NCI-H460 (cell line): ENCODE data around the gene ETFA. TPM values are rescaled to one million over a fixed set of nuclear protein-coding genes. Genes with fewer than 3 reads are reported as not detected.
"Not testable (repeated sequence)": the region's sequence is repeated elsewhere in the genome, so short reads cannot be mapped to it uniquely, and the experiment has no call there.

Experiments
- DNase-seq: peaks from one replicate; pipeline ENCODE4 v3.0.0-alpha.2; 2016; ENCODE audit warnings: low read depth; ENCODE audit errors: extremely low read depth
- total RNA-seq: library from RNA; depleted of rRNA; stranded (reverse); fragments of >200 nt; shearing (Covaris generic); gene quantifications from 2 replicates; pipeline ENCODE4 v1.2.3, GENCODE V29; 2014

ETFA gene
- total RNA-seq, 1 experiment from 2014 or later = 220 TPM

DNA sequence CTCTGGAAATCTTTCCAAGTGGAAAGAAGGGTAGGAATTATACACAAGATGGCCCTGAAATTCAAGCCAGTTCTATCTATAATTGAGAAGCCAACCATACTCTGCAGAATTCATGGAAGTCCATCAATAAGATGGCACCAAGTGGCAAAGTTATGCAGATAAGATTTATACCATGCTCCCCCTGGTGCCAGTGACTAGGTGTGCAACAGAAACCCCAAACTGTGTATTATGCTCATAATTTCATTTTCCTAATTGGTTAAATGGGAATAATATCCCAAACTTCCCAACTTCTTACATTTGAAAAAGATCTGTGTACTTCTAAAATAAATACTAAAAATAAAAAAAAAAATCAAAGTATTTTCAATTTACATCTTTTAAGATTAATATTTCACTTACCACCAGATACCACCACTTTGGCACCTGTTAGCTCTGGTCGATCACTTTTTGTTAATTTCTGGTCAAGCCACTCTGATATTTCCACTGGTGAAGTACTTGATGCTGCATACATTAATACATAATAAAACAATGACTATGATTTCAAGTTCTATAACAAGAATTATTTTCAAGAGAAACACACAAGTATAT lies 25.9 kb downstream of the ETFA start:
- DNase-seq = peak; percentile 26

DNA sequence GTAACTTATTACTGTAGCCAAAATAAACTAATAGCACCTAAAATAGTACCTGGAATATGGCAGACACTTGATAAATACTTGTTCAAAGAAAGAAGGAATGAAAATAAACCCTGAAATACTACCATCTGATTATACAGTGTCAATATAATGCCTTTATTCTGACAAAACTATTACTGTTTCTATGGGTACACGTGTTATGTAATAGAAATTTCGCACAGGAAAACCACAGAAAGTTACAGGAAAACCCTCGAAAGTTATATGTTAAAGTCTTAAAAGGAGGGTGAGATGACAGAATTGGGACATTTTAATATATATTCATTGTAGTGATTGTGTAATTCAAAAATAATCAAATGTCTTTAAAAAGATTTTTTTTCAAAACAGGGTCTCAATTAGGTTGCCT lies 28.8 kb downstream of the ETFA start:
- DNase-seq = no peak

DNA sequence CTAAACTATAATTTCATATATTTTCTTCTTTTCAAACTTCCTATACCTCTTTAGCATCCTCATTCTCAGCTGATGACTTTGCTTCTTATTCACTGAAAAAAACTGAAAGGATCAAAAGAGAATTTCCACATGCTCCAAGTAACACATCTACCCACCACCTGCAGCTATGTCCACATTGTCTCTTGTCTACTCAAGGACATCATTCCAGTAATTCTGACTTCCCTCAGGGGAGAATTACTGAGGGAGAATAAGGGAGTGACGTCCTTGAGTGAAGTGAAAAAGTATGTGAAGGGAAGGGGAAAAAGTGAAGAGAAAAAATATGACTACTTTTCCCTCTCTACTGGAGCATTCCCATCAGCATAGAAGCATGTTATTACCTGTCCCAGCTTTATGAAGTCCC lies 32.6 kb downstream of the ETFA start:
- no peak for DNase-seq

DNA sequence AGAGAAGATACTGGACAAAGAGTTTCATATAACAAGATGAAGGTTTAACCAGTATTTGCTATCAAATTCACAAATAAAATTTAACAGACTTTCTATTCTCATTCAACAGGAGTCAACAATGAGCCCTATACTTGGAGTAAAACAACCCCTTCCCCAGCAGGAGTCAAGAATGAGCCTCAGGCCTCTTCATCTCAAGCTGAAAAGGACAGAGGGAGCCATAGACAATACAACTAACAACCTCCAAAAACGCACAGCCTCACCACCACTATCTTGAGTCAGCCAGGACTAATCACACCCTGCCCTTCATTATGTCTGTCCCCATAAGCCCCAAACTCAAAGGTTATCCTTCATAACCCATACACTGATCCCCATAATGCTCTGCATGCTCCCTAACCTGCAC lies 36.4 kb downstream of the ETFA start:
- DNase-seq = no peak

DNA sequence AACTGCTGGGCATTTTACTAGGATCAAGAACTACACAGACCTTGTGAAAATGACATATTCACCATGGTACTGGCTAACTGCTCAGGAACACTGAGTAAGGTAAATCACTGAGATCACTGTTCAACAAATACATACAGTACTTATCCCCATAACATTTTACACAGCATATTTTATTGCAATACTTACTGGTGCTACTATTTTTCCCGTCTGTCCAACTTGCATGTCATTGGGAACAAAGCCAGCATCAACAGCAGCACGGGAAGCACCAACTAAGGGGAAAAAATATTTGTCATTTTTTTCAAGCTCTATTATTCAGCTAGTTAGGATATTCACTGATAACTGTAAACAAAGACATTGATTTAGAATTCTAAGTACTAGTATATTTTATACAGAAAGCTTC lies 37.0 kb downstream of the ETFA start:
- DNase-seq = no peak

DNA sequence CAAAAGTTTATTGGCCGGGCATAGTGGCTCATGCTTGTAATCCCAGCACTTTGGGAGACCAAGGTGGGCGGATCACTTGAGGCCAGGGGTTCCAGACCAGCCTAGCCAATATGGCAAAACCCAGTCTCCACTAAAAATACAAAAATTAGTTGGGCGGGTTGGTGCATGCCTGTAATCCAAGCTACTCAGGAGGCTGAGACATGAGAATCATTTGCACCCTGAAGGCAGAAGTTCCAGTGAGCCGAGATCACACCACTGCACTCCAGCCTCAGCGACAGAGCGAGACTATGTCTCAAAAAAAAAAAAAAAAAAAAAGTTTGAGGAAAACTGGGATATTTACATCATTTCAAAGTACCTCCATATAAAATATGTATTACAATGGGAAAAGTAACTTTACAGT lies 40.4 kb downstream of the ETFA start:
- DNase-seq = no peak

DNA sequence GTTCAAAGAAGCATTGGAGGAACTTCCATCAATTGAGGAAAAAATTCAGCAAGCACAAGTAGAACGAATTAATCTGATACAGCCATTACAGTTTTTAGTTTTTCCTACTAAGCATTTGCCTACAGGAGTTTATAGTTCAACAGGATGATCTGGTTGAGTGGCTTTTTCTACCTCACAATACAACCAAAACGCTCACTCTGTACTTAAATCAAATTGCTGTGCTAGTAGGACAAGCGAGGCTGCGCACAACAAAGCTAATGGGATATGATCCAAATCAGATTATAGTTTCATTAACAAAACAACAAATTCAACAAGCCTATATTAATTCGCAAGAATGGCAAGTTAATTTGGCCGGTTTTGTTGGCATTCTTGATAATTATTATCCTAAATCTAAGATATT lies 44.2 kb downstream of the ETFA start:
- no peak for DNase-seq

DNA sequence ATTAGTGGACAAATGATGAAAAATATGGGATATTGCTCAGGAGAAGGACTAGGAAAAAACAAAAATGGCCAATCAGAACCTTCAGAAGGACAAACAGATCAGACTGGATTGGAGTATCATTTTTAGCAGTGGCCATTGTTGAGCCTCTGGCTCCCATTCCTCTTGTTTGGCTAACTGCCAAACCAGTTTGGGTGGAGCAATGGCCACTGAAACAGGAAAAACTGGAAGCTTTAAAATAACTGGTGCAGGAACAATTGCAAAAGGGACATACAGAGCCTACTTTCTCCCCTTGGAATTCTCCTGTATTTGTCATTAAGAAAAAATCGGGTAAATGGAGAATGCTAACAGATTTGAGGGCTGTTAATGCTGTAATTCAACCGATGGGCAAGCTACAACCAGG lies 45.5 kb downstream of the ETFA start:
- DNase-seq = not testable (repeated sequence)

DNA sequence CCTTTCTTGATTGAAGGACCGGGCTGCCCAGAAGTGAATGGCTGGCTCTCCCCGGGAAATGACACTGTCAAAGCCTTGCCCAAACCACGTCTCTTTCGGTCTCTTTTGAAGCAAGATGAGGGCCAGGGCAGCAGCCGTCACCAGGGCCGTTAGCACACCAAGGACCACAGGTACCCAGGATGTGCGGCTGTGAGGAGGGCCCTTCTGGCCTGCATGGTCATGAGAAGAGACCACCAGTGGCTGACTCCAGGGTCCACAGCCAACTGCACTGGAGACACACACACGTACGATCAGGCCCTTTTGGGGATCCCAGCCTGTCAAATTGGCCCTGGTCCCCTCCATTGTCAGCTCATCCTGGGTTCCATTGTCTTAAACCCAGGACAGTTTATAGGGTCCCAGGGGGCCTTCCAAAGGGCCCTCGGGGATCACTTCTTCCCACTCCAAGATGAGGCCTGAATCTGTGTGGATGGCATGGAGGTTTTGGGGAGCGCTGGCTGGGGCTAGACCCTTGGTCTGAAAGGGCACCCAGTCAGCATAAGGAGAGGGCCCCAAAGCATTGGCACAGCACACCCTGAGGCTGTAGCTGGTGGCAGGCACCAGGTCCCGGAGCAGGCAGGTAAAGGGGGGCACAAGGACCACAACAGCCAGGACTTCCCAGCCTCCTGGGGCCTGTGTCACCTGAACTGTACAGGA lies 50.9 kb downstream of the ETFA start:
- DNase-seq = no peak

DNA sequence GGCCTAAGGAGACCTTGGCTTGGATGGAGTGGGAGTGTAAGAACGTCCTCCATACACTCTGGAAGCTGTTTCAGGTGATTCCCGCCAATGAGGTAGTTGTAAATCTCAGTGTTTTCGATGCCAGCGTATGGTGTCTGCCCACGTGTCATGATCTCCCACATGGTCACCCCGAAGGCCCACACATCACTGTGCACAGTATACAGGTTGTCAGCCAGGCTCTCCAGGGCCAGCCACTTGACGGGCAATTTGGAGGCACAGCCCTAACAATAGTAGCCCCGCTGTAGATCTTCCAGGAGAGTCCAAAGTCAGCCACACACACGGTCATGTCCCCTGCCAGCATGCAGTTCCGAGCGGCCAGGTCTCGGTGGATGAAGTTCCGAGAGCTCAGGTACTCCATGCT lies 51.9 kb downstream of the ETFA start:
- no peak for DNase-seq

DNA sequence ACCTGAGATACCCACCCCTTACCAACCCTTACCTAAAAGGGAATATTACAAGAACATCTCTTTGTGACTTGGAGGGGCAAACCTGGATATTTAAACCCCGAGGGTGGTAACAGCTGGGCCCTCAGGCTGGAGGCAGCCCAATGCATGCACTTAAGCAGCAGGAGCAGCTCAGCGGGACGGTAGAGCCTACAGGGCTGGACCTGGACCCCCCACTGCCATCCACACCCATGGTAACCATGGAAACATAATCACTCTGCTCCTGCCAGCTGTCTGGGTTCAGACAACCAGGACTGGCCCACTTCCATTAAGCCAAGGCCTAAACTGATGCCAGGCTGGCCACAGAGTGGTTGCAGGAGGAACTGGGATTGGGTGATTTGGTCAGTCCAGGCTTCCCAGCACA lies 52.8 kb downstream of the ETFA start:
- DNase-seq = no peak

DNA sequence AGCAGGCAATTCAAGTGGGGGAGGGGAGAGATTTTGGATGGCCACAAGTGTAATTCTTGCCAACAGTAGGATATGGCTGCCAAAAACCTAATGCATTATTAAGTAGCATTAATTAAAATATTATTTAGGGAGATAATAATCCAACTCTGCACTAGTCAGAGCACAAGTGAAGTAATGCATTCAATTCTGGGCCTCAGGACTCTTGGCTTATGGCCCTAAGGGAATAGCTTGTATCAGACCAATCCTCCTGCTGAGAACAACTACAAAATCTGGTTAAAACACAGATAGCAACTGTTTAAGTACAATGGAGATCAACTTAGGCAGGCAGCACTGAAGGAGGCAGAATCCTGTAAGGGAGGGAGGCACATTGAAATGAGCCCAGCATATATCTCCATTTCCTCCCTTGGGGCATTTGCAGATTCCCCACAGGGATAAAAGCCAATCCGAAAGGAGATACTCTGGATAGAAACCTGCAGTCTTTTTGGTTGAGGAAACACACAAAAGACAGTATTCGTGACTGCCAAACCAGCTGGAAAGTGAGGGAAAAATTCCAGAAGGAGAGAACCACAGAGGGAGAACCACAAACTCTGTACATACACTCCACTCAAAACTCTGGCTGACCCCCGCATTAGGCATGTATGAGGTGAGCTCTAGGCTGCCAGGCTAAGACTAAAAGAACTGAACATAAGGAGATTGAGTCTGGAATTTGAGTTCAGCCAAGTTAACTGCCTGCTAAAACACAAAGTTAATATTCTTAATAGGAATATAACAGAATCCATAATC lies 57.4 kb downstream of the ETFA start:
- no peak for DNase-seq

DNA sequence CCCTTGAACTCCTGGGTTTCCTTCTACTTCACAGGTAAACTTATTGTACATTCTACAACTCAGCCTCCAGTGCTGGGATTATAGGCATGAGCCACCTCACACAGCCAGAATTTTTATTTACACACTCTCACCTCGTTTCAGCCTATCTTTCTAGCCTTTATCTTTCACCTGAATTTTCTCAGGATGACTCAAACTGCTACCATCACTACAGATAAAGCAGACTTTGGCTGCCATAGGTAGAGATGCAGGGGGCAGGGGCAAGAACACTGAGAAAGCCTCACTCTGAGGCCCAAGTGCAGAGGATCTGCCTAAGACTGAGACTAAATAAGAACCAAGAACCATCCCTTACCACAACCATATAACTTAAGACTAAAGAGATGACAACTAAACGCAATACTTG lies 59.0 kb downstream of the ETFA start:
- no peak for DNase-seq

DNA sequence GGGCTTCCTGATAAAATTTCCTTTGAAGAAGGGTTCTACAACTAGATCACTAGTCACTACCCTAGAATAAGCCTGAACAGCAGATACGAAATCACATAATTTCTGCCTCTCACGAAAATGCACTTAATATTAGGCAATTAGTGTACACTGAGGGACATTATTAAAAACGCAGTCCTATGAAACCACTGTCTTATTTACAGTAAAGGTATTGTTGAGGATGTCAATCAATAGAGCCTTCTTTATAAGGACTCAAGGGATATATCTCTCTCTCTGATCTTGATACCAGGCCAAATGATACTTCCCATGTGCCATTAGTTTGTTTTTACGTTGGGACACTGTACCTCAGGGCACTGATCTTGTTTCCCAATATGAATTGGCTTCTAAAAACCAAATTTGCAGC lies 59.6 kb downstream of the ETFA start:
- no peak for DNase-seq

DNA sequence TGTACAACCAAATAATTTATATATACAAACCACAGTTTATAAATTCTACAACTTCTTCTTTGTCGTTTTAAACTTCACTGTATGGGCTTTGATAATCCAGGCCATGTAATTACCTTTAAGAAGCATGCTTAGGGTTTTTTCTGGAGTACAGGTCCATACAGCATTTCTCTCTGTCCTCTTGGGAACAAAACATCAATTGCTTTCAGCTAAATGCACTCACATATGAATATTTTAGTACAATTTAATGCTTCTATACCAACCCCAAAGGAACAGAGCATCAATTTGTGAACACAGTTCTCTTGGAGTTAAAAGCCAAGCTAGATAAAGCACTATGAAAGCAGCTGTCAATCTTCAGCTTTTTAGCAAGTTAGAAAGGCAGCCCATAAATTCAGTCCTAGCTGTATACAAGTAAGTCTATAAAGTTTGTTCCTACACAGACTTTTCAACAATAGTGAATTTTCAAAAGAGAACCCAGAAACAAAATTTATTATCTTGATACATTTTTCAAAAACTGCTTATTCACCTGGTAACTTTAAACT lies 66.1 kb downstream of the ETFA start:
- no peak for DNase-seq

DNA sequence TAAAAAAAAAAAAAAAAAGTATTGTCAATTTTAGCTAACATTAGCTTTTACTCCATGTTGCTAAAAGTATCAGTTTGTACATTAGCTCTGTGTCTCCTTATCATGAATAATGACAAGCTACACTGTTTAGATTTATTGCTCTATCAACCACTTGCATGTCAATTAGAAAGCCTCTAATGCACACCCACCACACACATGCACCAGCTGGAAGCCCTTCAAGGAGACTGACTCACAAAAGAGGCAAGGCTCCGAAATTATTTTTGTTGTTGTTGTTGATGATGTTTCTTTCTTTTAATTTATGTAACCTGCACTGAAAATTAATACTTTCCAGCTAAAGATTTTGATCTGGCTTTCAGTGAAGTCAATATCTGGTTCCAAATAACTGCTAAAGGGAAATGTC lies 71.5 kb downstream of the ETFA start:
- DNase-seq = no peak

DNA sequence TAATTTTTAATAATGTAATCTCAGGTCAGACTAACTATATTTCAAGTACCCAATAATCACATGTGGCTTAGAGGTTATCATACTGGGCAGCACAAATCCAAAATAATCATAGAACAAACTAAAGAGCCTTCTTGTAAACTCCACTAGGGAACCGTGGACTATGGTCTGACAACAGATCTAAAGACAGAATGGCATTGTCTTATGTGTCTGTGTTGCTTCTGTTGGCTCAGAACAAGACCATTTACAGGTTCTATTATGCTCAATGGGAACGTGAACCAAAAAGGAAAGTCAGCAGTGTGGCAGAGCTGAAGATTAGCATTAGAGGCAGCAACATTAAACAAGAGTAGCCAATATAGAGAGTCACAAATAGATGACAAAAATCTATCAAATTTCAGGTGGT lies 74.9 kb downstream of the ETFA start:
- no peak for DNase-seq

DNA sequence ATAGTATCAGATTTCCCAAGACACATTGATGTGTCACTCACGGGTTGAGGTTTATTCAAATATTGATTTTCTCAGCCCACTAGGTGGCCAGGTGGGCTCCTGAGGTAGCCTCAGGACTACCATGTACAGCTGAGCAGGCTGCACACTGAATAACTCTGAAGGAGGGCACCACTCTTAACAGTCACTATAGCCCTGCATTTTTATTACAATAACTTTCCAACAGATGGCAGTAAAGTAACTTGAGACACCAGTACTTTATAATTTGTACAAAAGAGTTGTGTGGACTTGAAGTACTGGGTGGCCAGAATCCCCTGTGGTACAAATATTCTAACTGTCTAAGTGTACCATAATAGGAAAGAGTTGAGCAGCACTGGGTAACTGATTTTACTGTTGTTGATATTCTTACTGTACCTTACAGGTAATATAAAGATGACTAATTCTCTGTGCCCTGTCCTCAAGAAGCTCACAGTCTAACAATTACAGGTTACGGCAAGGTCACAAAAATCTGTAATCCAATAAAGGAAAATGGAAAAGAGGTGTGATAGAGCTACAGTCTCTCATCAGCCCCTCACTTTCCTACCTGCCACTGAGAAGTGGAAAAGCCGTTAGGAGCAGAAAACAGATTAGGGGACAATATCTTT lies 76.0 kb downstream of the ETFA start:
- peak; percentile 35 for DNase-seq

DNA sequence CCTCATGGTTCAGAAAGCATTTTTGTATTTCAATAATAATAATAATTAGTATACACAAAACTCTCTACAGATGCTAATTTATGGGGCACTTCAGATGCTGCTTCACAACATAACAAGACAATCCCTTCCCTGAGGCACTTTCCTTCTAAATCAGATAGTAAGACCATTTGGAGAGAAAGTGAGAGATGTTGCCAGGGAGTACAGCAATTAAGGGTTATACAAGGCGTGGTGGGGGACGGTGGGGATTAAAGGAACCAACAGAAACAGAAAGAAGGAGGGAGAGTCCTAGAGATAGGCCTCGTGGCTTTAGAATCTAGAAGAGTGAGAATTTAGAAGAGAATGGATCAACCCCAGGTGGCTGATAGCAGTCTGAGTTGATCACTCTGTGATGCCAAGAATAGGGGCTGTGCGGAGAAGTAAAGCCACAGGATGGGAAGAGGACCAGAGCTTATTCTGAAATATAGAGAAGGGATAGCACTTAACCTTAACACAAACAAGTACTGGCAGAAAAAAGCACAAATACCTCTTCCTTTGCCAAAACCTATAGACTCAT lies 76.9 kb downstream of the ETFA start:
- no peak for DNase-seq

DNA sequence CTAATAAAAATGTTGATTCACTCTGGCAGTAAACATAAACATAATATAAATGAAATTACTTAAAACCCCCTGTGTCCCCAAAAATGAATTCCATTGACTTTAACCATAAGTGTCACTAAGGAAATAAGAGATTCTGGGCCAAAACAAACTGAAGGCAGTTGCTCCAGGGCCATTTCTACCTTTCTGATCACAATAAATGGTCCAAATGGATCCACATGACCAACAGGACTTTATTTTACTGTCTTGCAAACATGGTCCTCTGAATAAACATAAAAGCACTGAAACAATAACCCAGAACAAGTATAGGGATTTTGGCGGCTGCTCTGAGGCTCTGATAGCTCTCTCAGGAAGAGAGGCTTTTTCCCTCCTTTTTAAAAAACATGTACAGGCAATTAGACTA lies 77.3 kb downstream of the ETFA start:
- no peak for DNase-seq

DNA sequence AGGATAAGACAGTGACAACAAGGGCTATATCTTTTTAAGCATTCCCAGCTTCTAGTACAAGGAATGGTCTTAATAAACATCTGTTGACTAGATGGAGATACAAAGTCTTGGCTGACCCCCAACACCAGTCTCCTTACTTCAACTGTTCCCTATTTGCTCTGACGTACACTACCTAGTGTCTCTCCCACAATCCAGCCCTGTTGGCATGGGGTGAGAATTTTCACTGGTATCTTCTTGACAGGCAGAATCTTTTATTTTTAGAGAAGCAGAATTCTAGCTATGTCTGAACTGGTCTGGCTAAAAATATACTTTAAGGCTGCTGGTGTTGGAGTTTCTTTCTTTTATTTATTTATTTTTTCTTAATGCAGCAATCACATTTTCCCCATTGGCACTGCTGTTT lies 82.0 kb downstream of the ETFA start:
- no peak for DNase-seq
